ENCODE data around the gene PITPNC1.

The PITPNC1 gene

DNA sequence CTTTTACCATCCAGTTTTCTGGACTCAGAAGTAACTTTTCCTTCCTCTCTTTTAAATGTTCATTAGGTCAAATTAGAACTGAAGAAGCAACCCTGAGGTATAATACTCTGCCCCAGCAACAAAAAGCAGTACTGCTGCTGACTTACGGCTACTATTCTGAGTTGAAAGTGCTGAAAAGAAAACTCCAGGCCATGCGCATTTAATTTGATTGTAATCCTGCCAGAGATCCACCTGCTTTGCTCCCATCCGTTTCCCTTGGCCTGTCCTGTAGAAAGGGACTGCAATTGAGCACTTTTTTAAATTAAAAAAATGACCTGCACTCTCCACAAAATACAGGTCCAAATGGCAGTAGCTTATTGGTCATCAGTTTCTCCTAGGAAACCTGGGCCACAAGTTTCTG lies 61.6 kb downstream of the PITPNC1 start:
- Histone ChIP-seq H3K36me3 (ENCODE audit: insufficient read depth, low read length) (no peaks in the 10 kb centered on the region), H3K9ac (ENCODE audit: low read length) (no peak overlapping the region), H3K4me1 (ENCODE audit: insufficient read depth, low read length) (no peaks in the 10 kb centered on the region), H3K27me3 (ENCODE audit: control insufficient read depth in 1 of 2, insufficient read depth in 2 of 2, low read length in 2 of 2) (no peaks in the 10 kb centered on the region), H3K27ac (ENCODE audit: low read depth, low read length) (no peak overlapping the region), H3K4me3 (ENCODE audit: low read depth in 1 of 2, low read length in 2 of 2) (no peak overlapping the region), H3K9me3 (ENCODE audit: low read length) (no peaks in the 10 kb centered on the region)

DNA sequence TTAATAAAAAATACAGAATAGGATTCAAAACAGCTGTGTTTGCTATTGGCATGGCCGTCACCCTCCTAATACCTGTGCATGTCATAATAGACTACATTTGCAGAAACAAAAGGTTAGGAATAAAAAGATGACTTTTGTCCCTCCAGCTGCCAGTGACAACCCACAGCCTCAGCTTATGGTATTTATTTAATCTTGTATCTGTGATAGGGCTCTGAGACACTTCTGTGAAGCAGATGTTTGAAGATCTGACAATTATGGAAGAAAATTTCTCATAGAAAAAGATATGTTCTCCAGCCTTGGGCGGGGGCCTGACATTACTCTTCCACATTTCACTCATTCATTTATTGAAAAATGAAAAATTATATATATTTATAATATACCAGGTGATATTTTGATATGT lies 62.2 kb downstream of the PITPNC1 start:
- Histone ChIP-seq H3K4me1 (ENCODE audit: insufficient read depth, low read length) (no peaks in the 10 kb centered on the region), H3K36me3 (ENCODE audit: insufficient read depth, low read length) (no peaks in the 10 kb centered on the region), H3K9ac (ENCODE audit: low read length) (no peak overlapping the region), H3K9me3 (ENCODE audit: low read length) (no peaks in the 10 kb centered on the region), H3K27ac (ENCODE audit: low read depth, low read length) (no peak overlapping the region), H3K4me3 (ENCODE audit: low read depth in 1 of 2, low read length in 2 of 2) (no peak overlapping the region), H3K27me3 (ENCODE audit: control insufficient read depth in 1 of 2, insufficient read depth in 2 of 2, low read length in 2 of 2) (no peaks in the 10 kb centered on the region)

DNA sequence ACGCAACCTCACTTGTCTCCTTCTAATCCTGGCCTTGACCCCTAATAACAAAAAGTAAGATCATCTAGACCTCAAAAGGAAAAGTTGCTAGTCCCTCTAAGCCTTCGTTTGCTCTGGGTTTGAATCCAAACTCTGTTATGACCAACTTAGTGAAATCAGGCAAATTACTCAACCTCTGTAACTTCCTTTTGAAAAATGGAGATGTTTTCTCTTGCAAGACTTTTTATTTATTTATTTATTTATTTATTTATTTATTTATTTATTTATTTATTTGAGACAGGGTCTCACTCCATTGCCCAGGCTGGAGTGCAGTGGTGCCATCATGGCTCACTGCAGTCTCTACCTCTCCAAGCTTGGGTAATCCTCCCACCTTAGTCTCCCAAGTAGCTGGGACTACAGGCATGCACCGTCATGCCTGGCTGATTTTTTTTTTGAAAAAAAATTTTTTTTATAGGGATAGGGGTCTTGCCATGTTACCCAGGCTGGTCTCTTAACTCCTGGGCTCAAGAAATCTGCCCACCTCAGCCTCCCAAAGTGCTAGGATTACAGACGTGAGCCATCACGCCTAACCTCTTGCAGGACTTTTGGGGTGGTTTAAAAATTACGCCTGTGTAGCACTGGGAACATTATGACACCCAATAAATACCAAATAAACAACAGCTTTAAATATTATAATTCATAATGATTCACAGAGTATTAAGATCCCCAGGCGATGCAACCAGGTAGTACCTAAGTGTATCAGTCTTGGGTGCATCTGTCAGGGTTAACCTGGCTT lies 63.4 kb downstream of the PITPNC1 start:
- no peaks in the 10 kb centered on the region for H3K27me3 ChIP-seq (ENCODE audit: control insufficient read depth in 1 of 2, insufficient read depth in 2 of 2, low read length in 2 of 2)
- H3K36me3 ChIP-seq (ENCODE audit: insufficient read depth, low read length), result no peaks in the 10 kb centered on the region
- H3K9me3 ChIP-seq (ENCODE audit: low read length), result no peaks in the 10 kb centered on the region
- no peaks in the 10 kb centered on the region for H3K4me1 ChIP-seq (ENCODE audit: insufficient read depth, low read length)
- H3K27ac ChIP-seq (ENCODE audit: low read depth, low read length), result no peak overlapping the region
- H3K4me3 ChIP-seq (ENCODE audit: low read depth in 1 of 2, low read length in 2 of 2), result no peak overlapping the region
- H3K9ac ChIP-seq (ENCODE audit: low read length), result no peak overlapping the region

DNA sequence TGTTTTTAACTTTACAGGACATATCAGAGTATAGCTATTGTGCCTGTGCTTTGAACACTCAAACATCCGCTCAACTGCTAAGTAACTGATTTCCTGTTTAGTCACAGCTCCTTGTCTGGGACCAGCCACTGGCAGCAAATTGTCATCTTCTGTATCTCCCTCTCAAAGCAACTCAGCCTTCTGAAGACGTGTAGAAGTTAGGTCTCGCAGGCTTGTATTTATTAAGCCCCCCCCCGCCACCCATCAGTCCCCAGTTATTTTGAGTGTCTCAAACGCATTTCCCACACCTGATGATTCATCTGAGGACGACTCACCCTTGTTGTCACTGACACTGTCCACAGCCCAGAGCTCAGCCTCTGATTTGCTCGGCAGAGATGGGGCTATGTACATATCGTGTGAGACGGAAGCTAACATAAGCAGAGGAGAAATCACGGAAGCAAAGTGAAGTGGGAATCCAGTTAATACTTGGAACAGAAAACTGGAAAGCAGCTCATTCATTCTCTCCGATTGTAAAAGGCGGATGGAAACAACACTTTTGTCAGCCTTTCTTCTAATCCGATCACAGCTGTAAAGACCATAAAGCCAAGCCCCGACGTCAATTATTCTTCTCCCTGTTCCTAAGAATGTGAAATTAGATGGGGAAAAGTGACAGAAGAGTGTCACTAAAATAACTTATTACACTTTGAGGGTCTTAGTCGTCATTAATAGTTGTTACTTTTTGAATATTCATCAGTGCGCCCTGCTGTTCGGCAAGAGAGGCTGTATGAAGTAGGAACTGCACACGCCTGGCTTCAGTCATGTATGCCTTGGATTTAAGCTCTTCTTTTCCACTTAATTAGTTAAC lies 64.2 kb downstream of the PITPNC1 start:
- H3K27me3 ChIP-seq (ENCODE audit: control insufficient read depth in 1 of 2, insufficient read depth in 2 of 2, low read length in 2 of 2), result no peaks in the 10 kb centered on the region
- H3K9ac ChIP-seq (ENCODE audit: low read length), result no peak overlapping the region
- no peak overlapping the region for H3K27ac ChIP-seq (ENCODE audit: low read depth, low read length)
- no peak overlapping the region for H3K4me3 ChIP-seq (ENCODE audit: low read depth in 1 of 2, low read length in 2 of 2)
- no peaks in the 10 kb centered on the region for H3K9me3 ChIP-seq (ENCODE audit: low read length)
- no peaks in the 10 kb centered on the region for H3K36me3 ChIP-seq (ENCODE audit: insufficient read depth, low read length)
- no peaks in the 10 kb centered on the region for H3K4me1 ChIP-seq (ENCODE audit: insufficient read depth, low read length)

- Histone ChIP-seq H3K27ac (ENCODE audit: low read depth, low read length) (no peak overlapping the region), H3K9me3 (ENCODE audit: low read length) (no peaks in the 10 kb centered on the region), H3K9ac (ENCODE audit: low read length) (no peak overlapping the region), H3K27me3 (ENCODE audit: control insufficient read depth in 1 of 2, insufficient read depth in 2 of 2, low read length in 2 of 2) (no peaks in the 10 kb centered on the region), H3K4me3 (ENCODE audit: low read depth in 1 of 2, low read length in 2 of 2) (no peak overlapping the region), H3K36me3 (ENCODE audit: insufficient read depth, low read length) (no peaks in the 10 kb centered on the region), H3K4me1 (ENCODE audit: insufficient read depth, low read length) (no peaks in the 10 kb centered on the region)
Observed at GRCh38 chr17:67441896-67442219, 64.8 kb downstream of the PITPNC1 start.

- no peaks in the 10 kb centered on the region for H3K9me3 ChIP-seq (ENCODE audit: low read length)
- no peaks in the 10 kb centered on the region for H3K27me3 ChIP-seq (ENCODE audit: control insufficient read depth in 1 of 2, insufficient read depth in 2 of 2, low read length in 2 of 2)
- no peak overlapping the region for H3K4me3 ChIP-seq (ENCODE audit: low read depth in 1 of 2, low read length in 2 of 2)
- no peak overlapping the region for H3K27ac ChIP-seq (ENCODE audit: low read depth, low read length)
- no peaks in the 10 kb centered on the region for H3K4me1 ChIP-seq (ENCODE audit: insufficient read depth, low read length)
- no peak overlapping the region for H3K9ac ChIP-seq (ENCODE audit: low read length)
- H3K36me3 ChIP-seq (ENCODE audit: insufficient read depth, low read length), result no peaks in the 10 kb centered on the region
Observed at GRCh38 chr17:67442787-67443624, 65.9 kb downstream of the PITPNC1 start.

DNA sequence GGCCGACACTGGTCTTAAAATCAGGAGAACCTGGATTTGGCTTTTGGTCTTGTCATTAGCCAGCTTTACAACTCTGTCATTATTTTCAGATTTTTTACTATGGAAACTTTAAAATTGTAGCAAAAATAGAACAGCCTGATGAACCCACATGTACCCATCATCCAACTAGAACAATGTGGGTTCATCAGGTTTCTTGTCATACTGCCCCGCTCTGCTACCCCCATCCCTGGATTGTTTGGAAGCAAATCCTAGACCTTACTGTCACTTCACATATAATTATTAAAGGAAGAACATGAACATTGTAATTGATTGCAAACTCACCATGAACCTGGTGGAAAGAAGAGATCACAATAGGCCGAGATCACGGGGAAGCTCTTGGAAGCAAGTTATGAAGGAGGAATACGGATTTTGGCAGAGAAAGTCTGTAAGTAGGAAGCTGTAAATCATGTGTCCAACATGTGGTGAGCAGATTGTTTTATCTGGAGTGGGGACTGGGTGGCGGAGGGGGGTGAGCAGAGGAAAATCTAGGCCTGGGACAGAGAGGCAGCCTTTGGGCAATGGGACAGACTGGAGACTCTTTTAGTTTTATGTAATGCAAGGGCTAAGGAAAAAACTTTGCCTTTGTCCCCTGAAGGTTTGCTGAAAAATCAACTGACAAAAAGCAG lies 67.0 kb downstream of the PITPNC1 start:
- no peaks in the 10 kb centered on the region for H3K27me3 ChIP-seq (ENCODE audit: control insufficient read depth in 1 of 2, insufficient read depth in 2 of 2, low read length in 2 of 2)
- H3K27ac ChIP-seq (ENCODE audit: low read depth, low read length), result no peak overlapping the region
- H3K36me3 ChIP-seq (ENCODE audit: insufficient read depth, low read length), result no peaks in the 10 kb centered on the region
- H3K4me3 ChIP-seq (ENCODE audit: low read depth in 1 of 2, low read length in 2 of 2), result no peak overlapping the region
- H3K9ac ChIP-seq (ENCODE audit: low read length), result no peak overlapping the region
- H3K4me1 ChIP-seq (ENCODE audit: insufficient read depth, low read length), result no peaks in the 10 kb centered on the region
- no peaks in the 10 kb centered on the region for H3K9me3 ChIP-seq (ENCODE audit: low read length)

DNA sequence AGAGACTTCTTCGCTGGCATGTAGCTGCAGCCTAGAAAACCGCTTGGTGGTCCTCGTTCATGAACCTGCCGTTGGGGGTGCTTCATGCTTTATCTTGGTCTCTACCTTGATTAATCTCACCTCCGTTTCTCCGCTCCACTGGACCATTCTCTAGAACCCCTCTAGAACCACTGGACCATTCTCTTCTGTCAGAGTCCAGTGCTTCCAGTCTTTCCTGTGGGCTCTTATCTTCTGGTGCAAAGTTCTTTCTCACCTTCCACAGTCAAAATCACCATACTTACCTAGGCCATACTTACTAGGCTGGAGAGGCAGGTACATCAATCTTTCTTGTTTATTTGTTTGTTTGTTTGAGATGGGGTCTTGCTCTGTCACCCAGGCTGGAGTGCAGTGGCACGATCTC lies 71.4 kb downstream of the PITPNC1 start:
- Histone ChIP-seq H3K27me3 (ENCODE audit: control insufficient read depth in 1 of 2, insufficient read depth in 2 of 2, low read length in 2 of 2) (no peaks in the 10 kb centered on the region), H3K27ac (ENCODE audit: low read depth, low read length) (no peak overlapping the region), H3K4me3 (ENCODE audit: low read depth in 1 of 2, low read length in 2 of 2) (no peak overlapping the region), H3K9me3 (ENCODE audit: low read length) (no peaks in the 10 kb centered on the region), H3K9ac (ENCODE audit: low read length) (no peak overlapping the region), H3K36me3 (ENCODE audit: insufficient read depth, low read length) (no peaks in the 10 kb centered on the region), H3K4me1 (ENCODE audit: insufficient read depth, low read length) (no peaks in the 10 kb centered on the region)

DNA sequence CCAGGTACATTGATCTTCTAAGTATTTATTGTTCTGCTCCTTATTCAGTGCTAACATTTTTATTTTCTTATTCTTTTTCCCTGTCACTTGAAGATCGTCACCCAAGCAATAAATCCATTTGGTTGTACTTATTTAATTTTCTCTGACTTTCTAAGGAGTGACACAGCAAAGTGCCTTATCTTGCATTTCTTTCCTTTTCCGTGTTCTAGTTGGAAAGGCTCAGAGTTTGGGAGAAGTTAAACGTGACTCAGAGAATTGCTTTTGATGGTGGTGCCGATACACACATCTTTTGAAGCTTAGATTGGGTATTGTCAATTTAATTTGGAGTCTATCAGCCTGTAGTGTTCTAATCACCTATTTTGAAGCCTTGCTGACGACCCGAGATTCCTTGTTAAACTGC lies 72.0 kb downstream of the PITPNC1 start:
- Histone ChIP-seq H3K9me3 (ENCODE audit: low read length) (no peaks in the 10 kb centered on the region), H3K27me3 (ENCODE audit: control insufficient read depth in 1 of 2, insufficient read depth in 2 of 2, low read length in 2 of 2) (no peaks in the 10 kb centered on the region), H3K36me3 (ENCODE audit: insufficient read depth, low read length) (no peaks in the 10 kb centered on the region), H3K9ac (ENCODE audit: low read length) (no peak overlapping the region), H3K4me1 (ENCODE audit: insufficient read depth, low read length) (no peaks in the 10 kb centered on the region), H3K27ac (ENCODE audit: low read depth, low read length) (no peak overlapping the region), H3K4me3 (ENCODE audit: low read depth in 1 of 2, low read length in 2 of 2) (no peak overlapping the region)

GRCh38 chr17:67449845-67450755 lies 73.0 kb downstream of the PITPNC1 start:
- Histone ChIP-seq H3K4me1 (ENCODE audit: insufficient read depth, low read length) (no peaks in the 10 kb centered on the region), H3K9me3 (ENCODE audit: low read length) (no peaks in the 10 kb centered on the region), H3K27ac (ENCODE audit: low read depth, low read length) (no peak overlapping the region)

More at GRCh38 chr17:67449845-67450755, 73.0 kb downstream of the PITPNC1 start:
- Histone ChIP-seq H3K4me3 (ENCODE audit: low read depth in 1 of 2, low read length in 2 of 2) (no peak overlapping the region), H3K9ac (ENCODE audit: low read length) (no peak overlapping the region), H3K36me3 (ENCODE audit: insufficient read depth, low read length) (no peaks in the 10 kb centered on the region), H3K27me3 (ENCODE audit: control insufficient read depth in 1 of 2, insufficient read depth in 2 of 2, low read length in 2 of 2) (no peaks in the 10 kb centered on the region)

Measured in muscle layer of colon (tissue), 2 donors.